ENCODE results near the gene RALA.

Gene RALA

DNA sequence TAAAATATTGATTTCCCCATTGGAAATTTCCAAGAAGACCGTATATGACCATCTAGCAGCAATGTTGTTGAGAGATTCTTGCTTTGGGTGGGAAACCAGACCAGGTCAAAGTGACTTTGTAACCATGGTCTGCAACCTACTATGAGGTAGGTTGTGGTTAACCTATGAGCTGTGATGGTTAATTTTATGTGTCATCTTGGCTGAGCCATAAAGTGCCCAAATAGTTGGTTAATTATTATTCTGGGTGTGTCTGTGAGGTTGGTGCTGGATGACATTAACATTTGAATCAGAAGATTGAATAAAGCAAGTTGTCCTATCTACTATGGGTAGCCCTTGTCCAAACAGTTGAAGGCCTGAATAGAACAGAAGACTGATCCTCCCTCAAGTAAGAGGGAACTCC is 18.3 kb upstream of the RALA start:
- Mint-ChIP-seq H3K9me3 (no peaks in the 10 kb centered on the region), H3K4me1 (ENCODE audit: low read depth) (peaks cover 55% of the 10 kb centered on the region), H3K4me3 (peak overlapping the region; percentile 25), H3K27ac (peak overlapping the region; percentile 62), H3K27me3 (peaks cover 14% of the 10 kb centered on the region), H3K36me3 (ENCODE audit: low read depth) (no peaks in the 10 kb centered on the region)

DNA sequence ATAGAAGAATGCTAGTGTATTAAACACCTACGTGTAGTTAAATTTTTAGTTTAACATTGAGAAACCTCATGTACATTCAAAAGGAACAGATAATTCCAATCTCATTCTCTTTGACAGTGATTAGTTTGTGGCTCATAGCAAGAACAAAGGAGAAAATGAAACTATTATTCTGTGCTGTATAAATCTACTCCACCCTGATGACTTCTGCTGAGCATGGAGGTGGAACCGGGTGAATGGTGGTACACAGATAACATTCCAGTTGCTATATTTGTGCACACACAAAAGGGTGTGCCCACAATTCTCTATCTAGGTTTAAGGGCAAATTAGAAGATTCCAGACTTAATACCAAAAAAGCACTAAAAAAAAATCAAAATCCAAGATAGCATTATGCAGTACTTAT is 17.0 kb upstream of the RALA start:
- Mint-ChIP-seq H3K36me3 (ENCODE audit: low read depth) (no peaks in the 10 kb centered on the region), H3K27me3 (peaks cover 20% of the 10 kb centered on the region), H3K27ac (no peak overlapping the region), H3K4me1 (ENCODE audit: low read depth) (peaks cover 60% of the 10 kb centered on the region), H3K4me3 (no peak overlapping the region), H3K9me3 (no peaks in the 10 kb centered on the region)

DNA sequence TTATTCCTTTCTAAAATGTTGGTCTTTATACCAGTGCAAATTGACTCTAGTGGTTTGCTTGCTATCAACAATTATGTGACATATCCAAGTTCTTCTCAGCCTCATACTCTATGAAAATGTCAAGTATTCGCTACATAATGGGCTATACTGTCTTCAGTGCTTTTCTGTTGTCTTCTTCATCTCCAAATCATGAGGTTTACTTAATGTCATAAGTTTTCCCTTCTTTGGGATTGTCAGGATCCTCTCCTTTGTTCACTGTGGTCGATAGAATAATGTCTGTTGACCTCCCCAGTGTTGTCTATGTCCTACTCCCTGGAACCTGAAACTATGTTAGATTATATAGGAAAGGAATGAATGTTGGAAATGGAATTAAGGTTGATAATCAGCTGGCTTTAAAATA is 16.4 kb upstream of the RALA start:
- Mint-ChIP-seq H3K27me3 (peaks cover 20% of the 10 kb centered on the region), H3K9me3 (no peaks in the 10 kb centered on the region), H3K27ac (peak overlapping the region; percentile 28), H3K4me1 (ENCODE audit: low read depth) (peaks cover 60% of the 10 kb centered on the region), H3K36me3 (ENCODE audit: low read depth) (no peaks in the 10 kb centered on the region), H3K4me3 (no peak overlapping the region)

DNA sequence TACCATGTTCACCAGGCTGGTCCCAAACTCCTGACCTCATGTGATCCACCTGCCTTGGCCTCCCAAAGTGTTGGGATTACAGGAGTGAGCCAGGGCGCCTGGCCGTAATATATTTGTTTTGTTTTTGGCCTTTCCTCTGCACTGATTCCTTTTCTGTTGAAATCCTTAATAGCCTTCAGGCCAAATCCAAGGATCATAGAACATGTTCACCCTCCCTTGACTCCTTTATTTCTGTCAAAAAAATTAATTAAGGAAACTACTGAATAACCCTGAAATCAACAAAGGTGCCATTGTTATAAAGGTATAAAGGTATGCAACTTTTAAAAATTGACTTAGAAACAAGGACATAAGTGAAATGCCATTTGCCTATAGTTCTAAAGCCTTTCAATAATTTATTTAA is 15.5 kb upstream of the RALA start:
- Mint-ChIP-seq H3K4me3 (no peak overlapping the region), H3K27ac (no peak overlapping the region), H3K27me3 (peaks cover 20% of the 10 kb centered on the region), H3K36me3 (ENCODE audit: low read depth) (no peaks in the 10 kb centered on the region), H3K9me3 (no peaks in the 10 kb centered on the region), H3K4me1 (ENCODE audit: low read depth) (peaks cover 60% of the 10 kb centered on the region)

DNA sequence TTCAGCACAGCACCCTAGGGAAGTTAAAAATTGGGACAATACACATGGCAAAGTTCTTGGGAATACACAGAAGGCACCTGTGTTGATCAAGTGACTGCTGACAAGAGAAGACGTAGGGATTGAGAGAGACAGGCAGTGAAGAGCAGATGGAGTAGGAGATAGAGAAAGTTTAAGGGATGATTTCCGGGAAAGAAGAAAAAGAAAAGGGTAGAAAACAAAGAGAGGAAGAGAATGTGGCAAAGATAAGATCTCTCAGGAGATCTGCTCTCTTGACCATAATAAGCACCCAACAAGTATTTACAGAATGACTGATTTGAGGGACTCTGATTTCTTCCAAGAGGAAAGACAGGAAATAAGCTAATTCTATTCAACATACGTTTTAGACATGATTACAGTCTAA is 15.1 kb upstream of the RALA start:
- Mint-ChIP-seq H3K27me3 (peaks cover 20% of the 10 kb centered on the region), H3K4me1 (ENCODE audit: low read depth) (peaks cover 60% of the 10 kb centered on the region), H3K4me3 (no peak overlapping the region), H3K9me3 (no peaks in the 10 kb centered on the region), H3K27ac (peak overlapping the region; percentile 4), H3K36me3 (ENCODE audit: low read depth) (no peaks in the 10 kb centered on the region)

DNA sequence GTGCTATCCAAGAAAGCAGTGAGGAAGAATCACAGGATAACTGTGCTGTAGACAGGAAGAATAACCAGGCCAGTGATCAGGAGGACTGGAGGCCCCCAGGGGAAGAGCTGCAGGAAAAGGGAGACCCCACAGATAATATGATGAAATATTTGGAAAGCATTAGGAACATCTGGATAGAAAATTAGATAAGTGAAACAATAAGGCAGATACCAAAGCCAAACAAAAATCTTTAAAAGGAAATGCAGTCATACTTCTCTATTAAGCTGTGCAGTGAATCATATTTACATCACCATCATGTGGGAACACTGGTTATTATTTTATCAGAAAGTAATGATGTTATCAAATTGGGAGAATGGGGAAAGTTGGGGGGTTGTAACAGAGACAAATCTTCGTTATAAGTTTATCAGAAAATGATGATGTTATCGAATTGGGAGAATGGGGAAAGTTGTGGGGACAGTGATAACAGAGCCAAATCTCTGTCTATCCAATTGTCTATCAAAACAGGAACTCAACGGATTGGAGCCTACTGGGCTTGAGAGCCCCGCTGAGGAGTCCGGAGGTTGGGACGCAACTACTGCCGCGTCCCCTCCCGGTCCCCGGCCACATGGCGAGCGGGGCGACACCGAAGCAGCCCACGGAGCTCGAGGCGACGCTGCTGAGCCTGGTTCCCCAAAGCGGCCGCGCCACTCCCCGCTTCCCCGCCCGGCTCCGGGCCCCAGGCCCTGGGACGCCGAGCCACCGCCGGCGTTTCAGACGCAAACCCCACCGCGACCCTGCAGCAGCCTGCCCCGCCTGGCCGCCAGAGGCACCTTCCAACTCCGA is 14.0 kb upstream of the RALA start:
- Mint-ChIP-seq H3K27me3 (peaks cover 24% of the 10 kb centered on the region), H3K27ac (peak overlapping the region; percentile 68), H3K36me3 (ENCODE audit: low read depth) (no peaks in the 10 kb centered on the region), H3K4me3 (peak overlapping the region; percentile 62), H3K4me1 (ENCODE audit: low read depth) (peaks cover 52% of the 10 kb centered on the region), H3K9me3 (no peaks in the 10 kb centered on the region)

DNA sequence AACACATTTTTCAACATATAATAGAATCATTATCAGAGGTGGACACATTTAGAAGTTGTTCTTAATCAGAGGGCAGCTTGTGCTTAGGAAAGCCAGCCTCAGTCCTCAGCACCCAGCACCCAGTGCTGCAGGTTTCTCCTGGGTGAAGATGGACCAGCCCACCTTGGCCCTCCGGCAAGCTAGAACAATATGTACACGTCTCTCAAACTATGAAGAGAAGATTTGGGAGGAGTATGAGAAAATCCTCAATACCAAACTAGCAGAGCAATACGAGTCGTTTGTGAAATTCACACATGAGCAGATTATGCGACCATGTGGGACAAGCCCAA is 13.5 kb upstream of the RALA start:
- H3K27ac Mint-ChIP-seq, result peak overlapping the region; percentile 68
- no peaks in the 10 kb centered on the region for H3K36me3 Mint-ChIP-seq (ENCODE audit: low read depth)
- H3K4me3 Mint-ChIP-seq, result peak overlapping the region; percentile 62
- peaks cover 46% of the 10 kb centered on the region for H3K4me1 Mint-ChIP-seq (ENCODE audit: low read depth)
- H3K9me3 Mint-ChIP-seq, result no peaks in the 10 kb centered on the region
- peaks cover 25% of the 10 kb centered on the region for H3K27me3 Mint-ChIP-seq

DNA sequence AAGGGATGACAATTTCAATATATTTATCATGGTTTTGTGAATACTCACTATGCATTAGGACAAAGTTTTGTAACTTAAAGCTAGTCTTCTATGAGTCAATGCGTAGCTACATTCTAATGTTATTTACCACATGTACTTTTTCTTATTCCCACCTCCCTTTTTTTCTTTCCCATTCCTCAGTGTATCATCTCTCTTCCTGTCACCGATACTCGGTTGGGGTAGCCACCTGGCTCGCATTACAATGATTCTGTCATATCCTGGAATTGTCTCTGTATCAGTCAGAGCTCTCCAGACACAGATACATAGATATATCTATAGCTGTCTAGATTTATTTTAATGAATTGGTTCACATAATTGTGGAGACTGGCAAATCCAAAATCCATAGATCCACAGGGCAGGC is 9.8 kb upstream of the RALA start:
- Mint-ChIP-seq H3K27me3 (peaks cover 25% of the 10 kb centered on the region), H3K9me3 (no peaks in the 10 kb centered on the region), H3K36me3 (ENCODE audit: low read depth) (no peaks in the 10 kb centered on the region), H3K27ac (no peak overlapping the region), H3K4me1 (ENCODE audit: low read depth) (peaks cover 18% of the 10 kb centered on the region), H3K4me3 (no peak overlapping the region)

DNA sequence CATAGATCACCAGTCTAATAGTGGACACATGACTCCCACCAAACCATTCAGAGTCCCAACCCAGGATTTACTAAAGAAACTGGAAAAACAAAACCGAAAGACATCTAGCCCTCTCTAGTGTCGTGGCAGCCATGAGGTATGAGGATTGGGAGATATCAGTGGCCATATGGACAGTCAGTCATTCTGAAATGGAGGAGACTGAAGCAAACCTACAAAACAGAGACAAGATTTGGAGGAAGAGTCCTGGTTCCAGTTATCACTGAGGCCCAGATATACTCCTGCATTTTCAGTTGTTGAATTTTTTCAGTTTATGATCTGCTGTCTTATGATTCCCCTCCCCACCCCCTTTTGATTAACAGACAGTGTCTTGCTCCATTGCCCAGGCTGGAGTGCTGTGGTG is 9.1 kb upstream of the RALA start:
- Mint-ChIP-seq H3K4me3 (no peak overlapping the region), H3K27me3 (peaks cover 19% of the 10 kb centered on the region), H3K36me3 (ENCODE audit: low read depth) (no peaks in the 10 kb centered on the region), H3K27ac (no peak overlapping the region), H3K4me1 (ENCODE audit: low read depth) (peaks cover 12% of the 10 kb centered on the region), H3K9me3 (no peaks in the 10 kb centered on the region)

DNA sequence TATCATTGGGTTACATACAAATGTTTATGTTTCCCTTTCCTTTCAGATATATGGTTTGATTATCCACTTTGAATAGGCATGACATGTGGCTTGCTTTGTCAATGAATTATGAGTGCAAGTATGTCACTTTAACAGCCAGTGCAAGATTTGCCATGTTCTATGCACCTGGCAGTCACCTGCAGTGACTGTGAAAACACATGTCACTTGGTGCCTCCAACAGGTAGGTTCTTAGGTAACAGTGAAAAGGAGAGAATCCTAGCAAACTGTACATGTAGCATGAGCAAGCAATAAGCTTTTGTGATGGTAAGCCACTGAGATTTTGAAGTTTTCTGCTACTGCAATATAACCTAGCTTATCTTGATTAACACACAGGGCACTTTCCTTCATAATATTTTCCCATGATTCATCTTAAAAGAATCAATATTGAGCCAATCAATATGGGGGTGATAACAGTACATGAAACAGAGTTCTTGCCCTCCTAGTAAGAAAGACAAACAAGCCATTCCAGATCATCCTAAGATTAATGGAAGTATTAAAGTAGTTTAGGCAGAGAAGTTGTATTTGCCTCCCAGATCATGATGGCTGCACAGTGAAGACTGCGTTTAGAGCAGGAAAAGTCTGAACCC is 7.9 kb upstream of the RALA start:
- H3K4me1 Mint-ChIP-seq (ENCODE audit: low read depth), result peaks cover 2% of the 10 kb centered on the region
- H3K27ac Mint-ChIP-seq, result no peak overlapping the region
- no peaks in the 10 kb centered on the region for H3K36me3 Mint-ChIP-seq (ENCODE audit: low read depth)
- peaks cover 13% of the 10 kb centered on the region for H3K27me3 Mint-ChIP-seq
- no peaks in the 10 kb centered on the region for H3K9me3 Mint-ChIP-seq
- H3K4me3 Mint-ChIP-seq, result no peak overlapping the region

DNA sequence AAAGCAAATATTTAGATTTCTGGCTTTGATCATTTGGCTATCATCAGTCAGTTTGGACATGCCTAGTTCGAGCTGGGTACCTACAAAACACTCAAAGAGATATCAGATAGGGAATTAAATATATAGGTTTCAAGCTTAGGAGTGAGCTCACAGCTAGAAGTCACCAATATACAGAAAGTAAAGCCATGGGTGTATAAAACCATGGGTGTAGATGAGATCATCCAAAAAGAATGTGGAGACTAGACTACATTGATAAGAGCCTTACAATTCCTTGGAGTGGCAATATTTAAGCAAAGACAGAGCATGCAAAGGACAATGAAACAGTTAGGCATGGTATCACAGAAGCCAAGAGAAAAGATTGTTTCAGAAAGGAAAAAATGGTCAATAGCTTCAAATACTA is 7.2 kb upstream of the RALA start:
- Mint-ChIP-seq H3K27ac (no peak overlapping the region), H3K27me3 (peaks cover 9% of the 10 kb centered on the region), H3K4me3 (no peak overlapping the region), H3K36me3 (ENCODE audit: low read depth) (no peaks in the 10 kb centered on the region), H3K9me3 (no peaks in the 10 kb centered on the region), H3K4me1 (ENCODE audit: low read depth) (no peaks in the 10 kb centered on the region)

DNA sequence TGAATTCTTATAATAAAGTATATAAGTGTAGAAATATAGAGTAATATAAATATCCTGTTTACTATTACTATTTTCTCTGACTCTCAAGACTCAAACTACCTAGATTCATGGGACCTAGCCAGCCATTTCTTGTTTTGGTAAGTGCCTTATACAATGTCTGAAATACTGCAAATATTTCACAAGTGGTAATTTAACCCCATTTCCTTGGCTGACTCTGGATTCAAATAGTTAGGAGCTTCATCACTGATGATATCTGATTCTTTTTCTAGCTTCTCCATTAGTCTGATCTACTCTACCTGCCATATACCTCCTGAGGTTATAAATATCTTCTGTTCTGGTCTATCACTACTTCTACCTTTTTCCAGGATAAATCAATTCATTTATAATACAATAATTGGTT is 6.4 kb upstream of the RALA start:
- H3K4me1 Mint-ChIP-seq (ENCODE audit: low read depth), result peaks cover 5% of the 10 kb centered on the region
- H3K27ac Mint-ChIP-seq, result no peak overlapping the region
- peaks cover 9% of the 10 kb centered on the region for H3K27me3 Mint-ChIP-seq
- no peaks in the 10 kb centered on the region for H3K9me3 Mint-ChIP-seq
- H3K4me3 Mint-ChIP-seq, result no peak overlapping the region
- H3K36me3 Mint-ChIP-seq (ENCODE audit: low read depth), result no peaks in the 10 kb centered on the region

DNA sequence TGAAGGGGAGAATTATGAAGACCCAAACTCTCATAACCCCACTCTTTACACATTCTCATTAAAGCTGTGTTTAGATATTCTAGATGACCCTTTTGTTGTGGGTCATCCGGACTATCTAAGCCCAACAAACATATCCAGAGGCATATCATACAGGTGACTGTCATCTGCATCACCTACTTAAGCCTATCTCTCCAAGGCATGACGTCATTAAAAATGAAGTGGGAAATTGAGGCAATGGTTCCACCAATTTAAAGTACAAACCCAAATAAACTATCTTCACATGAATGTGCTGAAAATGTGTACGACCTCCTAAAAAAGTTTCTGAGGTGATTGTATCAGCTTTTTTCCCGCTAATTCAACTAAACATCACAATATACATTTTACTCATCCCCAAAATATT is 4.5 kb upstream of the RALA start:
- H3K27ac Mint-ChIP-seq, result no peak overlapping the region
- H3K4me3 Mint-ChIP-seq, result no peak overlapping the region
- no peaks in the 10 kb centered on the region for H3K9me3 Mint-ChIP-seq
- no peaks in the 10 kb centered on the region for H3K36me3 Mint-ChIP-seq (ENCODE audit: low read depth)
- peaks cover 13% of the 10 kb centered on the region for H3K4me1 Mint-ChIP-seq (ENCODE audit: low read depth)
- peaks cover 9% of the 10 kb centered on the region for H3K27me3 Mint-ChIP-seq

DNA sequence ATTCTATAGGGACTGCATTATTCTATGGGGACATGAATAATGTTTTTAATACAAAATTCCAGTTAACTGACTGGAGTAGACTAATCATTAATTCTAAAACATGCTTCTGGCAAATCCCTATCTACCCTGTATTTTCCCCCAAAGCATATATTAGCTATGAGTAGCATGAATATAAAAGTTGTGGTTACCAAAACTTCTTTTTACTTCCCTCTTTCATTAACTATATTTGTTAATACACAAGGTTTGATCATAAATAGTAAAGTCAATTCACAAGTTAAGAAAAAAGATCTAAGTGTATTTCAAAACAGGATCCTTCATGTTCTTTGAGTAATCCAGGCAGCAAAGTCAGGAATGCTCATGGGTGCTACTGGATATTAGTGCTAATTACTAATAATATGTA is 2.9 kb upstream of the RALA start:
- no peak overlapping the region for H3K27ac Mint-ChIP-seq
- H3K27me3 Mint-ChIP-seq, result peaks cover 4% of the 10 kb centered on the region
- H3K4me3 Mint-ChIP-seq, result no peak overlapping the region
- H3K36me3 Mint-ChIP-seq (ENCODE audit: low read depth), result no peaks in the 10 kb centered on the region
- H3K4me1 Mint-ChIP-seq (ENCODE audit: low read depth), result peaks cover 28% of the 10 kb centered on the region
- no peaks in the 10 kb centered on the region for H3K9me3 Mint-ChIP-seq

DNA sequence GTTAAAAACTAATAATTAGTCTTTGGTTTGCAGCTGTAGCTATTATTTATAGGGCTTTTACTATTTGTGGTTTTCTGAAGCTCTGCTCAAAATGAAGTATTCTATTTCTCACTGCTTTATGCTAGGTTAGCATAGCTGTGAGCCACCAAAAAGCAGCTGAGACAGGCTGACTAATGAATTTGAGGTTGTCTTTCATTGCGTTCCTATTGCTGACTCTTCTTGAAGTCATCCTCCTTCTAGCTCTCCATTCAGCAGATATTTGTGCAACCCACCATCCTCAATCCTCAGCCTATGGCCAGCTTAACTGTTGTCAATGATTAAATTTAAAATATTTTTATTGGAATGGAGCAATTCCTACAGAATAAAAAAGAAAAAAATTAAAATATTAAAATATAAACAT is 2.1 kb upstream of the RALA start:
- Mint-ChIP-seq H3K27ac (no peak overlapping the region), H3K4me3 (no peak overlapping the region), H3K4me1 (ENCODE audit: low read depth) (peaks cover 35% of the 10 kb centered on the region), H3K36me3 (ENCODE audit: low read depth) (peaks cover 3% of the 10 kb centered on the region), H3K27me3 (no peaks in the 10 kb centered on the region), H3K9me3 (no peaks in the 10 kb centered on the region)
